Lung (tissue), 12 donors: ENCODE results near the gene PRDM15. TPM values are rescaled to one million over a fixed set of nuclear protein-coding genes. Genes with fewer than 3 reads are reported as not detected.

Experiments
- ATAC-seq: fragments of 200-7000 bp; cut with Tn5 transposase; one replicate; pipeline ENCODE4 v1.9.1; 2020; ENCODE audit warnings: moderate number of reproducible peaks; ENCODE audit not compliant: insufficient read depth, low FRiP score
- DNase-seq, 3 donors: peaks; one replicate each; pipeline ENCODE4 v3.0.0-alpha.2; 2013 to 2017
- H3K27ac ChIP-seq, 2 donors: one replicate each; pipeline ENCODE4 v1.5.1; 2013; ENCODE audit warnings: mild to moderate bottlenecking in 2 of 2, moderate library complexity in 2 of 2, control low read depth in 1 of 2, inconsistent platforms in 1 of 2, low read depth in 1 of 2, low read length in 1 of 2
- H3K27me3 ChIP-seq, 3 donors: one replicate each; pipeline ENCODE4 v1.5.1; 2013; ENCODE audit warnings: low read length in 2 of 3; ENCODE audit not compliant: control insufficient read depth in 3 of 3, insufficient read depth in 3 of 3
- H3K36me3 ChIP-seq, 4 donors: one replicate each; pipeline ENCODE4 v1.5.1; 2013; ENCODE audit warnings: low read length in 4 of 4, mild to moderate bottlenecking in 1 of 4, moderate library complexity in 1 of 4; ENCODE audit not compliant: control insufficient read depth in 4 of 4, insufficient read depth in 4 of 4
- H3K4me1 ChIP-seq, 5 donors: one replicate each; pipeline ENCODE4 v1.5.1; 2013; ENCODE audit warnings: low read length in 5 of 5, mild to moderate bottlenecking in 2 of 5, moderate library complexity in 1 of 5; ENCODE audit not compliant: control insufficient read depth in 5 of 5, insufficient read depth in 5 of 5
- H3K4me3 ChIP-seq: one replicate; pipeline ENCODE4 v1.5.1; 2013; ENCODE audit warnings: mild to moderate bottlenecking, control low read depth, moderate library complexity
- H3K9ac ChIP-seq, 2 donors: one replicate each; pipeline ENCODE4 v1.5.1; 2013; ENCODE audit warnings: low read length in 2 of 2, control low read depth in 1 of 2; ENCODE audit not compliant: insufficient read depth in 1 of 2
- H3K9me3 ChIP-seq, 4 donors: one replicate each; pipeline ENCODE4 v1.5.1; 2013; ENCODE audit warnings: low read length in 3 of 4, mild to moderate bottlenecking in 1 of 4, moderate library complexity in 1 of 4; ENCODE audit not compliant: control insufficient read depth in 4 of 4, insufficient read depth in 3 of 4
- CTCF ChIP-seq: IDR thresholded peaks from 2 replicates; pipeline ENCODE4 v1.5.1; 2012; ENCODE audit warnings: mild to moderate bottlenecking; ENCODE audit errors: control extremely low read depth, extremely low read depth
- WGBS, 2 donors: extraction: QIAGEN DNeasy Blood & Tissue Kit; methylation state at CpG; one replicate each; pipeline ENCODE4 v1.1.7; 2013; 5-methylcytosine and 5-hydroxymethylcytosine counted together
- polyA plus RNA-seq, 2 donors: library from polyadenylated mRNA; stranded (reverse); fragments of 200-250 nt; gene quantifications; one replicate each; pipeline ENCODE4 v1.2.1, GENCODE V29; 2013
- total RNA-seq, 2 donors: library from RNA; depleted of rRNA in 1 of 2; stranded (reverse); fragments of >200 nt in 1 of 2; gene quantifications; one replicate each; pipeline ENCODE4 v1.2.1, GENCODE V29; 2014 to 2021
- donor health status: control.
- donor health status: control.
- donor health status: Bipolar disorder and iron deficiency.
- donor health status: healthy.
- donor health status: DM: yes; HTN: yes; CAD: no.

PRDM15 gene
- total and polyA plus RNA-seq, 4 donors, result 2.4 to 7.2 (median 4.1) TPM

DNA sequence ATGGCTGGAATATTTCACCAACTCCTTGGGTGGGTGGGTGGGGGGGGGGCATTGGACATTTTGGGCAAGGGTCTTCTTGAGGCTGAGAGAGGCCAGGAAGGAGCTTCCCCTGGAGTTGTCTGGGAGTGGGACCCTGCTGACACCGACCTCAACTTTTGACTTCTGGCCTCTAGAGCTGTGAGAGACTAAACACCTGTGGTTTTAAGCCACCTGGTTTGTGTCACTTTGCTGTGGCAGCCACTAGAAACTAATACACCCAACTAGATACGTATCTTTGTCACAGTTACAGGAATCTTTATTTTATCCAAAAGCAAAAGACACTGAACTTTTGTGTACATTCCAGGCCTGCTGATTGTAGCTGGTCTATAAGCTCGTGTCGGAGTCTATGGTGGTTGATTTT lies 102.4 kb downstream of the PRDM15 start:
- no peaks in the 10 kb centered on the region for H3K9me3 ChIP-seq
- H3K36me3 ChIP-seq, result no peaks in the 10 kb centered on the region
- no peak for TF ChIP-seq CTCF
- H3K4me3 ChIP-seq, result no peak overlapping the region
- H3K27me3 ChIP-seq, result peaks cover 0 to 51% (median 45%) of the 10 kb centered on the region in 3 donors
- no peak overlapping the region for H3K9ac ChIP-seq
- ATAC-seq, result no peak
- no peak overlapping the region for H3K27ac ChIP-seq
- no peak for DNase-seq
- 83 to 86% methylated on average over 4 of the region's 4 CpGs for WGBS, 2 donors
- peaks cover 0 to 3% (median 0%) of the 10 kb centered on the region in 5 donors for H3K4me1 ChIP-seq

- Histone ChIP-seq H3K9me3 (no peaks in the 10 kb centered on the region), H3K9ac (no peak overlapping the region), H3K27ac (no peak overlapping the region), H3K4me1 (peaks cover 0 to 3% (median 0%) of the 10 kb centered on the region in 5 donors), H3K36me3 (no peaks in the 10 kb centered on the region), H3K4me3 (no peak overlapping the region), H3K27me3 (peaks cover 0 to 57% (median 51%) of the 10 kb centered on the region in 3 donors)
- 43 to 57% methylated on average over 3 of the region's 3 CpGs for WGBS, 2 donors
- DNase-seq (no peak), ATAC-seq (no peak)
- TF ChIP-seq CTCF, result no peak
Measured at GRCh38 chr21:41775149-41775472, 104.0 kb downstream of the PRDM15 start.

- Histone ChIP-seq H3K9ac (no peak overlapping the region), H3K27ac (no peak overlapping the region), H3K36me3 (no peaks in the 10 kb centered on the region), H3K4me1 (peaks cover 0 to 3% (median 0%) of the 10 kb centered on the region in 5 donors), H3K4me3 (no peak overlapping the region), H3K27me3 (peaks cover 0 to 60% (median 53%) of the 10 kb centered on the region in 3 donors), H3K9me3 (no peaks in the 10 kb centered on the region)
- TF ChIP-seq CTCF, result no peak
- ATAC-seq, result no peak
- 51 to 59% methylated on average over 10 of the region's 10 CpGs for WGBS, 2 donors
- DNase-seq, result no peak
Measured at GRCh38 chr21:41774467-41775148, 104.5 kb downstream of the PRDM15 start.
